B cell (primary cell): Measurements from ENCODE around the gene CXCL12. TPM values are rescaled to one million over a fixed set of nuclear protein-coding genes. Genes with fewer than 3 reads are reported as not detected.

Source experiments
- ATAC-seq: fragments of 200-7000 bp; cut with Tn5 transposase; one replicate; pipeline ENCODE4 v1.10.0; 2021; ENCODE audit warnings: low read depth, mild to moderate bottlenecking, moderate number of reproducible peaks, moderate library complexity
- CTCF ChIA-PET: fragments of 350-600 bp; sonication (Branson Sonifier 250); formaldehyde crosslinking; loops from one replicate; lab custom pipeline; 2021; ENCODE audit warnings: antibody characterized with exemption, inconsistent platforms; lab: Charles Lee
- POLR2A ChIA-PET: fragments of 350-600 bp; sonication (Branson Sonifier 250); formaldehyde crosslinking; loops from one replicate; lab custom pipeline; 2021; ENCODE audit warnings: antibody characterized with exemption; lab: Charles Lee
- DNase-seq: peaks from one replicate; pipeline ENCODE4 v3.0.0; 2013
- H2AFZ ChIP-seq: 2 replicates; pipeline ENCODE4 v1.6.1; 2012; ENCODE audit warnings: mild to moderate bottlenecking, low read depth, low read length; ENCODE audit not compliant: insufficient read depth, poor library complexity, severe bottlenecking
- H3K27ac ChIP-seq, 2 donors: 1 replicate in 1 of 2; 2 replicates in 1 of 2; pipeline ENCODE4 v1.5.1; 2012 to 2013; ENCODE audit warnings: low read length in 2 of 2, mild to moderate bottlenecking in 2 of 2, moderate library complexity in 1 of 2
- H3K27me3 ChIP-seq, 4 experiments: fragments of 200-600 bp in 1 of 4; sonication (generic) in 1 of 4; replicated peaks in 1 of 4; 1 replicate in 2 of 4; 2 replicates in 2 of 4; pipeline versions ENCODE4 v1.6.1 to v1.7.0; 2013 to 2016; ENCODE audit warnings: low read length in 3 of 4, mild to moderate bottlenecking in 2 of 4, mixed read lengths in 1 of 4, moderate library complexity in 1 of 4; ENCODE audit not compliant: insufficient read depth in 4 of 4, control insufficient read depth in 3 of 4; ENCODE audit errors: control extremely low read depth in 1 of 4
- H3K36me3 ChIP-seq, 2 experiments: replicated peaks in 1 of 2; 1 replicate in 1 of 2; 2 replicates in 1 of 2; pipeline versions ENCODE4 v1.6.1 to v1.7.1; 2013; ENCODE audit warnings: low read length in 1 of 2; ENCODE audit not compliant: insufficient read depth in 2 of 2, control insufficient read depth in 1 of 2; ENCODE audit errors: control extremely low read depth in 1 of 2, extremely low read depth in 1 of 2
- H3K4me1 ChIP-seq, 2 donors: fragments of 200-600 bp in 1 of 2; sonication (generic) in 1 of 2; 1 replicate in 1 of 2; 2 replicates in 1 of 2; pipeline versions ENCODE4 v1.5.1 to v1.6.1; 2013 to 2017; ENCODE audit warnings: low read length in 2 of 2; ENCODE audit not compliant: control insufficient read depth in 2 of 2, insufficient read depth in 2 of 2
- H3K4me2 ChIP-seq: replicated peaks from 2 replicates; pipeline ENCODE3; 2012; ENCODE audit warnings: mild to moderate bottlenecking, low read depth, low read length; ENCODE audit not compliant: poor library complexity, severe bottlenecking
- H3K4me3 ChIP-seq, 5 experiments: fragments of 200-600 bp in 1 of 5; sonication (generic) in 1 of 5; 1 replicate in 3 of 5; 2 replicates in 2 of 5; pipeline versions ENCODE4 v1.5.1 to v1.7.0; 2011 to 2016; ENCODE audit warnings: low read length in 4 of 5, mild to moderate bottlenecking in 4 of 5, low read depth in 2 of 5, control low read depth in 1 of 5, moderate library complexity in 1 of 5; ENCODE audit not compliant: insufficient read depth in 1 of 5; ENCODE audit errors: control extremely low read depth in 1 of 5, extremely low read depth in 1 of 5
- H3K79me2 ChIP-seq: fragments of 200-600 bp; sonication (generic); one replicate; pipeline ENCODE4 v1.6.0; 2016; ENCODE audit warnings: low read length; ENCODE audit not compliant: control insufficient read depth, insufficient read depth
- H3K9ac ChIP-seq: fragments of 200-600 bp; sonication (generic); 2 replicates; pipeline ENCODE4 v1.6.1; 2017; ENCODE audit warnings: mild to moderate bottlenecking, low read length, moderate library complexity
- H3K9me3 ChIP-seq, 3 donors: one replicate each; pipeline versions ENCODE4 v1.6.1 to v1.7.1; 2013; ENCODE audit warnings: low read length in 2 of 3; ENCODE audit not compliant: control insufficient read depth in 2 of 3, insufficient read depth in 1 of 3; ENCODE audit errors: control extremely low read depth in 1 of 3
- H4K20me1 ChIP-seq: 2 replicates; pipeline ENCODE4 v1.6.0; 2012; ENCODE audit warnings: mild to moderate bottlenecking, low read length; ENCODE audit not compliant: insufficient read depth, control insufficient read depth, poor library complexity, severe bottlenecking
- H3K27ac Mint-ChIP-seq: one replicate; pipeline ENCODE4 v1.8.0; 2021; ENCODE audit warnings: mixed read lengths
- H3K27me3 Mint-ChIP-seq: one replicate; pipeline ENCODE4 v1.8.0; 2021; ENCODE audit warnings: mixed read lengths
- H3K4me1 Mint-ChIP-seq: one replicate; pipeline ENCODE4 v1.8.0; 2021; ENCODE audit warnings: mixed read lengths
- H3K4me3 Mint-ChIP-seq: one replicate; pipeline ENCODE4 v1.8.0; 2021; ENCODE audit warnings: mixed read lengths
- H3K9me3 Mint-ChIP-seq: one replicate; pipeline ENCODE4 v1.8.0; 2022; ENCODE audit warnings: mixed read lengths; ENCODE audit not compliant: insufficient read depth
- EZH2 ChIP-seq: IDR thresholded peaks from 2 replicates; pipeline ENCODE4 v1.6.1; 2012; ENCODE audit warnings: borderline replicate concordance, low read depth, mild to moderate bottlenecking, moderate library complexity, low read length; ENCODE audit not compliant: insufficient read depth, poor library complexity, severe bottlenecking
- WGBS: methylation state at CpG from one replicate; pipeline ENCODE4 v1.1.5; 2013; ENCODE audit warnings: missing lambda C conversion rate; ENCODE audit not compliant: insufficient coverage; 5-methylcytosine and 5-hydroxymethylcytosine counted together
- intact Hi-C: fragments of 100-400 bp; cut with micrococcal nuclease; formaldehyde crosslinking; loops from one replicate; pipeline ENCODE4 v1.10.0; 2022
- polyA plus RNA-seq: library from polyadenylated mRNA; depleted of rRNA; stranded (reverse); fragments of >200 nt; gene quantifications from 2 replicates; pipeline ENCODE4 v1.2.3, GENCODE V29; 2012
- total RNA-seq, 2 donors: library from RNA; stranded (reverse); fragments of 120-200 nt in 1 of 2; gene quantifications; 1 replicate in 1 of 2; 2 replicates in 1 of 2; pipeline versions ENCODE4 v1.2.3 to v1.2.4, GENCODE V29; 2013 to 2022
- TF ChIP-seq, protein P1 (sequence below): fragments of 200-600 bp; IDR thresholded peaks from one replicate; pipeline ENCODE4 v1.8.0; 2022; ENCODE audit warnings: antibody characterized with exemption, mild to moderate bottlenecking

Gene CXCL12
- total and polyA plus RNA-seq, 2 donors (not counting 1 experiment from before 2014, with no cell fraction given): not detected

DNA sequence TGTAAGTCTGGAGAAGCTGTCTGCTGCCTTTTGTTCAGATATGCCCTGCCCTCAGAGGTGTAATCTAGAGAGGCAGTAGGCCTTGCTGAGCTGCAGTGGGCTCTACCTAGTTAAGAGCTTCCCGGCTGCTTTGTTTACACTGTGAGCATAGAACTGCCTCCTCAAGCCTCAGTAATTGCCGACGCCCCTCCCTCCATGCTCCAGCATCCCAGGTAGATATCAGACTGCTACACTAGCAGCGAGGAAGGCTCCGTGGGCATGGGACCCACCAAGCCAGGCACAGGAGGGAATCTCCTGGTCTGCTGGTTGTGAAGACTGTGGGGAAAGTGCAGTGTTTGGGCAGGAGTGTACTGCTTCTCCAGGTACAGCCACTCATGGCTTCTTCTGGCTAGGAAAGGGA, 26.4 kb upstream of the CXCL12 start:
- Histone ChIP-seq H3K4me3 (no peak overlapping the region), H3K27ac (no peak overlapping the region), H4K20me1 (no peaks in the 10 kb centered on the region), H3K79me2 (no peaks in the 10 kb centered on the region), H3K4me1 (no peaks in the 10 kb centered on the region), H3K9me3 (peaks cover 0 to 13% (median 0%) of the 10 kb centered on the region in 3 donors), H2AFZ (no peak overlapping the region), H3K9ac (no peak overlapping the region), H3K4me2 (no peak overlapping the region), H3K27me3 (no peaks in the 10 kb centered on the region), H3K36me3 (no peaks in the 10 kb centered on the region)
- H3K27ac Mint-ChIP-seq: no peak overlapping the region
- intact Hi-C loops: no loop called here
- TF ChIP-seq EZH2: no peak
- TF ChIP-seq, protein P1, sequence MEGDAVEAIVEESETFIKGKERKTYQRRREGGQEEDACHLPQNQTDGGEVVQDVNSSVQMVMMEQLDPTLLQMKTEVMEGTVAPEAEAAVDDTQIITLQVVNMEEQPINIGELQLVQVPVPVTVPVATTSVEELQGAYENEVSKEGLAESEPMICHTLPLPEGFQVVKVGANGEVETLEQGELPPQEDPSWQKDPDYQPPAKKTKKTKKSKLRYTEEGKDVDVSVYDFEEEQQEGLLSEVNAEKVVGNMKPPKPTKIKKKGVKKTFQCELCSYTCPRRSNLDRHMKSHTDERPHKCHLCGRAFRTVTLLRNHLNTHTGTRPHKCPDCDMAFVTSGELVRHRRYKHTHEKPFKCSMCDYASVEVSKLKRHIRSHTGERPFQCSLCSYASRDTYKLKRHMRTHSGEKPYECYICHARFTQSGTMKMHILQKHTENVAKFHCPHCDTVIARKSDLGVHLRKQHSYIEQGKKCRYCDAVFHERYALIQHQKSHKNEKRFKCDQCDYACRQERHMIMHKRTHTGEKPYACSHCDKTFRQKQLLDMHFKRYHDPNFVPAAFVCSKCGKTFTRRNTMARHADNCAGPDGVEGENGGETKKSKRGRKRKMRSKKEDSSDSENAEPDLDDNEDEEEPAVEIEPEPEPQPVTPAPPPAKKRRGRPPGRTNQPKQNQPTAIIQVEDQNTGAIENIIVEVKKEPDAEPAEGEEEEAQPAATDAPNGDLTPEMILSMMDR: no peak
- 88% methylated on average over 1 of the region's 5 CpGs for WGBS
- ChIA-PET POLR2A (no interaction called here), CTCF (no interaction called here)
- peaks cover 11% of the 10 kb centered on the region for H3K27me3 Mint-ChIP-seq
- no peaks in the 10 kb centered on the region for H3K4me1 Mint-ChIP-seq
- DNase-seq (no peak), ATAC-seq (no peak)
- H3K9me3 Mint-ChIP-seq: peaks cover 3% of the 10 kb centered on the region
- H3K4me3 Mint-ChIP-seq: no peak overlapping the region

GRCh38 chr10:44404741-44405437, 20.0 kb upstream of the CXCL12 start:
- H3K27me3 Mint-ChIP-seq: peaks cover 4% of the 10 kb centered on the region
- no peak overlapping the region for H2AFZ ChIP-seq
- H3K4me2 ChIP-seq: no peak overlapping the region
- H3K27me3 ChIP-seq: no peaks in the 10 kb centered on the region
- no peaks in the 10 kb centered on the region for H4K20me1 ChIP-seq
- no peak overlapping the region for H3K4me3 ChIP-seq
- H3K79me2 ChIP-seq: no peaks in the 10 kb centered on the region
- no CpG with 5 or more reads among the region's 2 CpGs for WGBS
- H3K27ac ChIP-seq: no peak overlapping the region
- no peaks in the 10 kb centered on the region for H3K4me1 Mint-ChIP-seq
- H3K9ac ChIP-seq: no peak overlapping the region
- no peak overlapping the region for H3K27ac Mint-ChIP-seq
- TF ChIP-seq, protein P1: no peak
- TF ChIP-seq EZH2: no peak
- H3K9me3 Mint-ChIP-seq: no peaks in the 10 kb centered on the region
- ChIA-PET CTCF (no interaction called here), POLR2A (no interaction called here)
- intact Hi-C loops: no loop called here
- H3K4me3 Mint-ChIP-seq: no peak overlapping the region
- no peak for ATAC-seq
- H3K9me3 ChIP-seq: no peaks in the 10 kb centered on the region
- no peak for DNase-seq
- no peaks in the 10 kb centered on the region for H3K36me3 ChIP-seq
- no peaks in the 10 kb centered on the region for H3K4me1 ChIP-seq
